Measurements from ENCODE around the gene PROK1.

PROK1 gene

DNA sequence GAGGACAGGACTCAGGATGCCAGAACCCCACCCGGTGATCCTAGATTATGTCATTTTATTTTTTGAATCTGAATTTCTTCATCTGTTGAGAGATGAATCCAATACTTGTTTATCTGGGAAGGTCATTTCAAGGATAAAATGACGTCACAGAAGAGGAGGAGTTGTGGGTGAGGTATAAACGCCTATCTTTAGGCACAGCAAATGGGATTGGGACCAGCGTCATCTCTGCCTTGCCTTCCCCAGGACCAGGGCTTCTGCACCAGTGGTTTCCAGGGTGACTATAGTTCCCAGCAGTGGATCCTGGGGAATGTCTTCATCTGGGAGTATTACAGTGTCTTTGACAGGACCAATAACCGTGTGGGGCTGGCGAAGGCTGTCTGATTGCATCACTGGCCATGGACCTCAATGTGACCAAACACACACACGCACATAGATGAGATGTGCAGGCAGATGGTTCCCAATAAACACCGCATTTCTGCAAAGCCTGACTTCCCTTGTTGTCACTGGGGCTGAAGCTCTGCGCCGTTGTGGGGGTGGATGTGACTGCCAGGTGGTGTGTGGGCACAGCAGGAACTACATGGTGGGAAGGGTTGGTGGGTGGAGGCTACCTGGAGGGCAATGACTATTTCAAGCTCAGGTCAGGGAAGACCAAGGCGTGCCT is 40.0 kb downstream of the PROK1 start:
- DNase-seq = no peak

DNA sequence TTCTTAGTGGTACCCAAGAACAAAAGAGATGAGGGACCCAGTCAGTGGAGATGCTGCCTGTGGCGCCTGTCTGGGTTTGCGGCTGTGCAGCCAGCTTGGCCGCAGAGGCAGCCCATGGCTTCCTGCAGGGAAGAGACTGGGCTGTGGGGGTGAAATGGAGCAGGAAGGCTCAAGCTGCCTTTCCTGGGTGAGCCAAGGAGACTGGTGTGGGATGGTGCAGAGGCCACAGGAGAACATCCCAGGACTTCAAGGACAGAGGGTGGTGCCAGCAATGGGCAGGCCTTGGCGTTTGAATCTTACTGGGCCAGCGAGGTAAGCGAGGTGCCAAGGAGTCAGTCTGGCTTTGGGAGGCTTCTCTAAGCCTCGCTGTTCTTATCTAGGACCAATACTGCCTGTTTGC is 41.6 kb downstream of the PROK1 start:
- no peak for DNase-seq

DNA sequence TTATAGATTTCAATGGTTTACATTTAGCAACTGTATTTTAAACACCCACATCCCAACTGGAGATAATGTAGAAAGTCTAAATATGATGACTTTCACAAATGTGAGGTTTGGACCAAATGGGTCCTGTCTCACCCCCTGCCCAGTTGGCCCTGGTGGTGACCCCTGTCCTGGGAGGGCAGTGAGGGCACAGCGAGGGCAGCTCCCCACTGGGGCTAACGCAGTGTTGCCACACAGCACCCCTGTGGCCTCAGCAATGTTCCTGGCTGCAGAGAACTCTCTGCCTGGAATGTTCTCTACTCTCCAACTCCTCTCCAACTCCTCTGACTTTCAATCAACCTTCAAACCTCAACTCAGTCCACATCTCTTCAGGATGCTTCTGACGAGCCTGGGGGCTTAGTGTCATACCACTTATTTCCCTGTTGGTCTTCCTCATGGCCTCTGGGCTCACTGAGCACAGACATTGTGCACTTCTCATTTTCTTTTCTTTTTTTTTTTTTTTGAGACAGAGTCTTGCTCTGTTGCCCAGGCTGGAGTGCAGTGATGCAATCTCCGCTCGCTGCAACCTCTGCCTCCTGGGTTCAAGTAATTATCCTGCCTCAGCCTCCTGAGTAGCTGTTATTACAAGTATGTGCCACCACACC is 42.2 kb downstream of the PROK1 start:
- DNase-seq = no peak

DNA sequence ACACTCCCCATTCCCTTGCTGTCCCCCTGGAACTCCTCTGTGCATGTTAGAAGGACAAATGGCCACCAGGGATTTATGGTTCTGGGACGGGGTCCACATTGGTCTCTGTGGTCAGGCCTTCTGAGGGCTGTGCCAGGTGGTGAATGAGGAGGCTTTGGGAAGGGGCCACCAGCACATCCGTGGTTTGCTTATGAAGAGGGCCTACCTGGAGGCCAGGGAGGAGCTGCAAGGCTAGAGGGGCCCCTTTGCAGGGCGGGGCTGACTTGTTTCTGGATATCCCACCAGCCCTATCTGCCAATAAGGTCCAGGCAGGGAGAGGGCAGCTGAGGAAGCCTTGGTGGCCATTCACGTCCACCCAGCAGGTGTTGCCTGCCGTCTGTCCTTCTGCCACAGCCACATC is 43.1 kb downstream of the PROK1 start:
- DNase-seq = no peak

DNA sequence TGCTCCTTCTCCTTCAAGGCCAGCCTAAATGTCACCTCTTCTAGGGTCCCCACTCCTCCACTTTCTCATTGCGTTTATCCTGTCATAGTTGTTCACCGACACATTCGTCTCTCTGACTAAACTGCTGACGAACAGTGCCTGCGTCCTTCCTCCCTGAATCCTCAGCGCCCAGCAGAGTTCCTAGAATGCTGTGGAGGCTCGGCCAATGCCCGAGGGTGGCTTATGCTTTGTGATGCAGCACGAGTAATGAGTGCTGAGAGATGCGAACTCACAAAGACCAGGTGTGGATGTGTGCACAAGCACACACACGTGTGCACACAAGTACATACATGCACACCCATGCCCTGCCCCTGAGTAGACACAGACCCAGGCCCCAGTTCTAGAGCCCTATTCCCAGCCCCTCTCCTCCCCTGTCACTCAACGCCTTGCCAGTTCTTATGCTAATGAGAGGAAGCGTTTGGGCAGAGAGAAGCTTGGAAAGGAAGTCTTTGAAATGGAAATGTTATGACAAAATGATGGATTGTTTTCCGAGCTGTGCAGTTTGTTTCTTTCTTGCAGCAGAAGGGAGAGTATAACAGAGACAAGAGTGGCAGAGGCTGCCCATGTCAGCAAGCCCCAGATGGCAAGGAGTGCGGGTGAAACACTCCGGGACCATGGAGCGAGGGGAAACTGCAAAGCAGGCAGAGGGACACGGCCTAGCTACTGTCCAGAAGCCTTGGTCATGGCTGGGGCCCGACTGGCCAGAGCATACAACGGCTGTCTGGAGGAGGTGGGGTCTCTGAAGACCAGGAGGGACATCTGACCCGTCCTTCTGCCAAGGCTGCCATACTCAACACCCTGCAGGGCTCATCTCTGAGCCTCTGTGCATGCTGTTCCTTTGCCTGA is 43.8 kb downstream of the PROK1 start:
- DNase-seq = no peak

DNA sequence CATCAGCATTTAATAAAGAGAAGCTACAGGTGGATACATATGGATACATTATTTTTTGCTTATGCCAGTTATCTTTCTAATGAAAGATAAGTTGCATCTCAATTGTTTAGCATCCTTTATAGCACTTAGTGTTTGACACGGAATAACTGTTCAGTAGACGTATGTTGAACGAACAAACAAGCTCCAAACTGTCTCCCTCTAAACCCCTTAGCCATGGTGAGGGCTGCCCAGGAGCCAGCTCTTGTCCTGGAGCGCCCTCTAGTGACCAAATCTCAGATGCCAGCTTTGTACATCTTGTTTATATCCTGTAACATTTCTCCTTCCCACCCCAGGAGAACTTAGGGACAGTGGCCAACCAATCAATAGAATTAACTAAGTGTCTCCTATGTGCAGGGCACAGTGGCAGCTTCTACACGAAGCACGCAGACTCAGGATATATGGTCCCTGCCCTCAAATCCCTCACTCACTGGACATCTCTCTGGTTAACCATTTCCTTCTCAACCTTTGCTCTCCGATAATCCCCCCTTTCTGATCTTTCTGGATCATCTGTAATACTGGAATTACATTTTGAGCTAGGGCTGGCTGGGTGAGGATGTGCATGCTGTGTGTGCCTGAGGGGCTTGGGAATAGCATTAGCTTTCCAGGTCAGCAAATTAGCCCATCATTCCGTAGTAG is 45.1 kb downstream of the PROK1 start:
- DNase-seq = peak; percentile 77

DNA sequence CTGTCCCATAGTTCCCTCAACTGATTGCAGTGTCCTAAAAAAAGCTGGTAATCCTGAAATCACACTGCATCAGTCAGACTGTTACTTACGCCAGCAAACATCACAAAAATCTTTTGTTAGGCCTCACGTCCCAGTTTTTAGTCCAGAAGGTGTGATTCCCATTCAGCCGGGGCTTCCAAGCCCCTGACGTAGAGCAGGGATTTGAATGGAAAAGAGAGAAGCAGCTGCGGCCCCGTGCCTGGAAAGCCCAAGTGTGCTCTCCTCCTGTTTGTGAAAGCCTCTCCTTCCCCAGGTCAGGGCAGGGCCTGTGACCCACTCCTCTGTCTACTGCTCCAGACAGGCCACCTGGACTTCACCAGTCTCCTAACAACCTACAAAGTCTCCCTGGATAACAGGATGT is 47.3 kb downstream of the PROK1 start:
- DNase-seq = no peak

DNA sequence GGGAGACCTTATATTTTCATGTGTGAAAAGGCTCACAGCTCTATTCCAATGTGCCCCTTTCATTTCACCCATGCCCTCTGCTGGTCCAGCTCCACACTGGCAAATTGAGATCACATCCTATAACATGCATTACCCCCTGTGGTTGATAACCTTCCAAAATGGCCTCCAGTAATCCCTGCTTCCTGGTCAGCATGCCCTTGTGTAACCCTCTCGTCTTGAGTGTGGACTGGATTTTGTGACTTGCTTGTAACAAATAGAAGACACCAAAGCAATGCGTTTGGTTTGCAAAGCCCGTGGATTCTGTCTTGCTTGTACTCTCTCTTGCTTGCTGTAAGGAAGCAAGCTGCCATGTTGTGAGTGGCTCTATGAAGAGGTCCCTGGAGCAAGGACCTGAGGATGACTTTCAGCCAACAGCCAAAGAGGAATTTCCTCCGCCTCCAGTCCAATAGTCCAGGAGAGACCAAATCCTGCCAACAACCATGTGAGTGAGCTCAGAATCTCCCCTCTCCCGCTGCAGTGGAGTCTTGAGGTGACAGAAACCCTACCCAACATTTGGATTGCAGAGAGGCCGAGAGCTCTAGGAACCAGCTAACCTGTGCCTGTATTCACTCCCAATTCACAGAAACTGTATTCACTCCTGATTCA is 50.7 kb downstream of the PROK1 start:
- no peak for DNase-seq

DNA sequence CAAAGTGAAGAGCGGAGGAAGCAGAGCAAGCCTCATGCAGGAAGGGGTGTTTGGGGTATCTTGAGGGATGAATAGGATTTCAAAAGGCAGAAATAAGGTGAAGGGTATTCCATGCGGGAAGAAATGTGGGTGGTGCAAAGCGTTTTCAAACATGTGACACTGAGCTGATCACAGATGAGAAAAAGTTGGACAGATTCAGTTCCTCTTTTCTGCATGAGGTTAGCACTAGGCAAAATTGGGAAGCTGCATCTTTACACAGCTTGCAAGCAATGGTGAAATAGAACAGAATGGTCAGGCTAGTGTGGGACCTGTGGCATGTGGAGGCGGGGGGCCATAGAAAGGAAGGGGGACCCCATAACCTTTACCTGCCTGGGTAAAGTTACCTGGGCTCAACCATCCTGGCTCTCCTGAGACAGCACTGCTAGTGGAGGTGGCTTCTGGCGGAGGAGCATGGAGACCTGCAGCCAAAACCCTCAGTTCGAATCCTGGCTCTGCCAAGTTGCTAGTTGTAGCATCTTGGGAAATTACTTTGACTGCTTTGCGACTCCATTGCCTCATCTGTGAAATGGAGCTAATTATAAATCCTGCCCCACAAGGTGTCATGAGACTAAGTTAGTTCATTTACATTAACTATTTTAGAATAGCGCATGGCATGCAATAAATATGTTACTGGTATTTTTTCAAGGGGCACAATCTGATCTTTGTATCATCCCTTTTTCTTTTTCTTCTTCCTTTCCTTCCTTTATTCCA is 51.6 kb downstream of the PROK1 start:
- DNase-seq = no peak

DNA sequence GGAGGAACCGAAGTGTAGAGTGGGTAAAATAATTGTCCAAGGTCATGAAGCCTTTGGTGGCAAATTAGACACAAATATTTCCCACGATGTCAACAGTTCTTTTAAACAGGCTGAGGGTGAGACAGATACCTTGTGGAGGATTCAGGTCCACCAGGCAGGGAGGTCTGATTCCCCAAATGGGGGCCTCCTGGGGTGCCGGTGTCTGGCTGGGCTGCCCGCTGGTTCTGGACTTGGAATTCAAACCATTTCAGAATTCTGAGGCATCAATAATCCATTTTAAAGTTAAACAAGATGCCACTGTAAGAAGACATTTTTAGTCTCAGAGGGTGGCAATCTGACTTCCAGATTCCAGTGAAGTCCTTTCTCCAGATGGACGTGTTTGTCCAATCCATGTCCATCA is 52.5 kb downstream of the PROK1 start:
- DNase-seq = no peak

DNA sequence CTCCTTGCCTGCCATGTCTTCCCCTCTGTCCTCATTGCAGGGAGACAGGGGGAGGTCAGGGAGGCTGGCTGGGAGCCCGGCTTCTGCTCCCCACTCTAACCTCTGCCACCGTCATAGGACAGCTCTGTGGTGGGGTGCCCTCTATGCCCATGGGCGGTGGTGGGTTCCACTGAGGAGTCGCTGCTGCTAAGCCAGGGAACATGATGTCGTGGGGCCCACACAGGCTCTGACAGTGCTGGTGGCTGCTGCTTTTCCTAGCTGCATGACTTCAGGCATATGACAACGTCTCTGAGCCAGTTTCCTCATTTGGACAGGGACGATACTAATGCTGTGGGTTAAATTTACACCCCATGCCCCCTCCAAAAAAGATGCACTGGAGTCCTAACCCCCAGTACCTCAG is 53.3 kb downstream of the PROK1 start:
- DNase-seq = no peak

DNA sequence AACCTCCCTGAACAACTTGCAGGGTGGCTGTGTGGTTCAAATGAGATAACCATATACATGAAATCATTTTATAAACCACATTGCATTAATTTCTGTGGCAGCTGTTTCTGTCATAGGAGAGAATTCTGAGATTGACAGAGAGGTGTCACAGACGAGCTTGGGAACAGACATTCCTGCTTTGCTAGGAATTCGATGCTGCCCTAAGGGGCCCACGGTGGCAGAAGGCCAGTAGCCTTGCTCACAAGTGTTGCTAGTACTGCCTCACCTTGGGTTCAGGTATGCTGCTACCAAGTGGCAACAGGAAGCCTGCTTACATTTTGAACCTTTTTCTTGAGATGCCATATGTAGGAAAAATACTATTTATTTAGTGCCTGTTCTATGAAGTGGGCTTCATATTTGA is 54.6 kb downstream of the PROK1 start:
- DNase-seq = no peak

DNA sequence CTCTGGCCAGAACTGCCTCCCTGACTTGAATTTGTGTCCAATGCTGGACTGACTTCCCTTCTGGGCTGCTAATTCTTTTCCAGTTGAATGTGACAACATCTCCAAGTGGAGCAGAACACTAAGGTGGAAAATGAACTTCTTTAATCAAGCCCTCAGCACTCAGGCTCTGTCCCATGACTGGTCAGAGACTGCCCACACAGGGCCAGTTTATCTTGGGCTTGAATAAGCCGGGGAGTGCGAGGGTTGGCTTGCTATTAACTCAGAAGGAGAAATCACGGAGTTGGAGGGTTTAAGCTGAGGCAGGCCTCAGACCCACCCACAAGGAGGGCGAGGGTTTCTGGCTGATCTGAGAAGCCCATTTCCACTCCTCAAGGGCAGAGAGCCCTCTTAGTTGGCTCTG is 55.6 kb downstream of the PROK1 start:
- DNase-seq = no peak
